DOHH2 (cell line): ENCODE data around the gene GLMP.

Experiments
- CTCF ChIP-seq: fragments of 200-600 bp; sonication (generic); IDR thresholded peaks from one replicate; pipeline ENCODE4 v1.5.1; 2014; ENCODE audit warnings: antibody characterized with exemption, mild to moderate bottlenecking, low read depth, low read length; ENCODE audit not compliant: poor library complexity, severe bottlenecking
- EZH2phosphoT487 ChIP-seq: fragments of 200-600 bp; sonication (generic); IDR thresholded peaks from 2 replicates; pipeline ENCODE4 v1.6.1; 2017; ENCODE audit warnings: borderline replicate concordance, mild to moderate bottlenecking, antibody characterized with exemption, low read length, moderate library complexity, mixed read lengths

- TF ChIP-seq EZH2phosphoT487 (no peak), CTCF (no peak)
Measured at GRCh38 chr1:156305215-156305614, 9.7 kb upstream of the GLMP start.
